Suprapubic skin (tissue), 3 donors: ENCODE measurements around the gene SYT12.

Experiments
- EP300 ChIP-seq: sonication (generic); formaldehyde crosslinking; IDR thresholded peaks from one replicate; pipeline ENCODE4 v1.6.1; 2017; ENCODE audit warnings: antibody characterized with exemption
- TF ChIP-seq, protein P1 (sequence below), 2 donors: fragments of 200-600 bp in 1 of 2; fragments of 450-650 bp in 1 of 2; sonication (generic) in 1 of 2; IDR thresholded peaks; one replicate each; pipeline ENCODE4 v1.5.1; 2016 to 2019; ENCODE audit warnings: antibody characterized with exemption in 2 of 2, mild to moderate bottlenecking in 1 of 2, moderate library complexity in 1 of 2

DNA sequence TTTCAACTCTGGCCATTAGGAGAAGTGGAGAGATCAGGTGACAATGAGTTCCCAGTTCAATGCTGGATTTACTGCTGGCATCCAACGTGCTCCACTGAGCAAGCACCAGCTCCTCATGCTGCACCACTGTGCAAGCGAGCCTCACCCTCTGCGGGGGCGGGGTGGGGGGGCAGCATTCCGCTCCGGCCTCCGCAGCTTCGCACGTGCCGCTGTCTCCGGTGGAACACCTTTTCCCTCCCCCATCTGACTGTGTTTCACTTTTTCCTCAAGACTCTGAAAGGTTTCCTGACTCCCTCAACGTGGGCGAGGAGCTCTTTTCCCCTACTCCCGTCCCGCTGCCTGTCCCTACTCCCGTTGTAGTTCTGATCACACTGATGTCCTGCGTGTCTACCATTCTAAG is 32.9 kb downstream of the SYT12 start:
- TF ChIP-seq, protein P1, sequence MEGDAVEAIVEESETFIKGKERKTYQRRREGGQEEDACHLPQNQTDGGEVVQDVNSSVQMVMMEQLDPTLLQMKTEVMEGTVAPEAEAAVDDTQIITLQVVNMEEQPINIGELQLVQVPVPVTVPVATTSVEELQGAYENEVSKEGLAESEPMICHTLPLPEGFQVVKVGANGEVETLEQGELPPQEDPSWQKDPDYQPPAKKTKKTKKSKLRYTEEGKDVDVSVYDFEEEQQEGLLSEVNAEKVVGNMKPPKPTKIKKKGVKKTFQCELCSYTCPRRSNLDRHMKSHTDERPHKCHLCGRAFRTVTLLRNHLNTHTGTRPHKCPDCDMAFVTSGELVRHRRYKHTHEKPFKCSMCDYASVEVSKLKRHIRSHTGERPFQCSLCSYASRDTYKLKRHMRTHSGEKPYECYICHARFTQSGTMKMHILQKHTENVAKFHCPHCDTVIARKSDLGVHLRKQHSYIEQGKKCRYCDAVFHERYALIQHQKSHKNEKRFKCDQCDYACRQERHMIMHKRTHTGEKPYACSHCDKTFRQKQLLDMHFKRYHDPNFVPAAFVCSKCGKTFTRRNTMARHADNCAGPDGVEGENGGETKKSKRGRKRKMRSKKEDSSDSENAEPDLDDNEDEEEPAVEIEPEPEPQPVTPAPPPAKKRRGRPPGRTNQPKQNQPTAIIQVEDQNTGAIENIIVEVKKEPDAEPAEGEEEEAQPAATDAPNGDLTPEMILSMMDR (IDR thresholded peaks at IDR 0.05) = no peak
- TF ChIP-seq EP300 = no peak
